HT1080 (cell line): ENCODE results near the gene AMDHD2. TPM values are rescaled to one million over a fixed set of nuclear protein-coding genes. Genes with fewer than 3 reads are reported as not detected.
"Not testable (repeated sequence)": the region's sequence is repeated elsewhere in the genome, so short reads cannot be mapped to it uniquely, and the experiment has no call there.

Experiments used
- DNase-seq: peaks from one replicate; pipeline ENCODE4 v3.0.0-alpha.2; 2015; ENCODE audit warnings: low read depth
- polyA plus RNA-seq, 2 experiments: library from polyadenylated mRNA; depleted of rRNA; stranded (reverse); fragments of >200 nt; gene quantifications; 2 replicates each; pipeline ENCODE4 v1.2.3, GENCODE V29; 2015
- total RNA-seq: library from RNA; depleted of rRNA; stranded (reverse); fragments of >200 nt; shearing (Covaris generic); gene quantifications from 2 replicates; pipeline ENCODE4 v1.2.3, GENCODE V29; 2014; rRNA removed

Gene AMDHD2, protein sequence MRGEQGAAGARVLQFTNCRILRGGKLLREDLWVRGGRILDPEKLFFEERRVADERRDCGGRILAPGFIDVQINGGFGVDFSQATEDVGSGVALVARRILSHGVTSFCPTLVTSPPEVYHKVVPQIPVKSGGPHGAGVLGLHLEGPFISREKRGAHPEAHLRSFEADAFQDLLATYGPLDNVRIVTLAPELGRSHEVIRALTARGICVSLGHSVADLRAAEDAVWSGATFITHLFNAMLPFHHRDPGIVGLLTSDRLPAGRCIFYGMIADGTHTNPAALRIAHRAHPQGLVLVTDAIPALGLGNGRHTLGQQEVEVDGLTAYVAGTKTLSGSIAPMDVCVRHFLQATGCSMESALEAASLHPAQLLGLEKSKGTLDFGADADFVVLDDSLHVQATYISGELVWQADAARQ
- total RNA-seq, result 40.4 and 44.9 TPM in 2 replicates
- polyA plus RNA-seq (2015; cell fraction: cytosol; rRNA removed), result 19.6 and 22.1 TPM in 2 replicates
- 112 and 117 TPM in 2 replicates for polyA plus RNA-seq (2015; cell fraction: nucleus; rRNA removed)

DNA sequence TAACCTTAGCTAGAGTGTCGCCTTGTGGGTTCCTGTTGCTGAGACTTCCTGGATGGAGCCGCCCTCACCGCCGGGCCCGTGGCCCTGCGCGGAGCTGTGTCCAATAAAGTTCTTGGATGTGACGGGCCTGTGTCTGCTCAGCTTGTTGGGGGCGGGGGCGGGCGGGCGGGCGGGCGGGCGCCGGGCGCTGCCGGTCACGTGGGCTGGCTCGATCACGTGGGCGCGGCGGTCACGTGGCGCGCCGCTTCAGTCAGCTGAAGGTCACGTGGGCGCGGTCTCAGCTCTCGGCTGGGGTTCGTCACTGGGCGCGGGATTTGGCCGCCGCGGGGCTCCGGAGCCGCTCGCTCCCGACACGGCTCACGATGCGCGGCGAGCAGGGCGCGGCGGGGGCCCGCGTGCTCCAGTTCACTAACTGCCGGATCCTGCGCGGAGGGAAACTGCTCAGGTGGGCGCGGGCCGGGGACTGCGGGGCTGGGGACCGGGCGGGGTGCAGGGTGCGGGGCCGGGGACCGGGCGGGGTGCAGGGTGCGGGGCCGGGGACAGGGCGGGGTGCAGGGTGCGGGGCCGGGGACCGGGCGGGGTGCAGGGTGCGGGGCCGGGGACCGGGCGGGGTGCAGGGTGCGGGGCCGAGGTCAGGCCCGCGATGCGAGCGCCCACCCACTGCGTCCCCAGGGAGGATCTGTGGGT, at the start of gene AMDHD2:
AMDHD2 (plus strand) TSS at position 275 of the 687 bp plus-strand sequence; CDS start at position 363, 88 bp downstream.
- peak; percentile 80 for DNase-seq

DNA sequence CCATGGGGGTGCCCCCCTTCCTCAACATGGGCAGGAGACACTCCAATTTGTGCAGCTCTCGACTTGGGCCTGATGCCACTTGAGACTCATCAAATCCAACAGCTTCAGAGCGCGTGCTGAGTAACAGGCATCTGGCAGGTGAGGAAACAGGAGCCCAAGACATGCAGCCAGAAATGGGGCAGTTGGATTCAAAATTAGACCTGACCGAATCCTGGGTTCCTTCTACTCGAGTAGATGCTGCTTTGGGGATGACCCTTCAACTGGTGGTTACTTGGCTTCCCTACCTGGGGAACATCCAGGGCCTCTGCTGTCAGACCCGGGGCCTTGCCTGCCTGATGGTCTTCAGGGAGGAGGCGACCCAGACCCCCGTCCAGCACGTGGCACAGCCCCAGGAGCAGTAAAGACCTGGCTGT, 49.6 kb upstream of the AMDHD2 start:
- DNase-seq, result no peak

DNA sequence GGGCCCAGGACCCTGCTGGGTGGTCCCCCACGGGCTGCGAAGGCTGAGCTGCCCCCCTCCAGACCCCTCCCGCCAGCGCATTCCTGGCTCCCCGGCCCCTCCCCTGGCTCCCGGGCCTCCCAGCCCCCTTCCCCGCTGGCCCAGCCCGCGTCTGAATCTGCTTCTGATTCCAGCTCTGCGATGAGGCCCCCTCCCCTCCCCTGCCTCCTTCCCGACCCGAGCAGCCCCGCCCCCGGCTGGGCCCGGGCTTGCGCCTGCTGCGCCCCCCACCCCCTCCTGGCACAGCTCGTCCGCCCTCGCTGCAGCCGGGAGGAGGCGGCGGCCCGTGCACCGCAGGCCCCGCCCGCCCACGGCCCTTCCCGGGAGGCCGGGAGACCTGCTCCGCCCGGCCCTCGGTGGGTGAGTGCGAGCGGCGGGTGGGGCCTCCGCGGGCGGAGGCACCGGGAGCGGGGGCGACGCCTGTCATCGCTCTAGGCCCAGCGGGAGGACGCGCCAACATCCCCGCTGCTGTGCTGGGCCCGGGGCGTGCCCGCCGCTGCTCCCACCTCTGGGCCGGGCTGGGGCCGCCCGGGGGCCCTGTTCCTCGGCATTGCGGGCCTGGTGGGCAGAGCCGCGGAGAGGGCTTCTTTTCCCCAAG, 49.0 kb upstream of the AMDHD2 start, which contains the start of gene NTN3:
NTN3 (plus strand) TSS at position 282 of the 637 bp plus-strand sequence. CDS start 405 bp downstream, outside the sequence.
- no peak for DNase-seq

DNA sequence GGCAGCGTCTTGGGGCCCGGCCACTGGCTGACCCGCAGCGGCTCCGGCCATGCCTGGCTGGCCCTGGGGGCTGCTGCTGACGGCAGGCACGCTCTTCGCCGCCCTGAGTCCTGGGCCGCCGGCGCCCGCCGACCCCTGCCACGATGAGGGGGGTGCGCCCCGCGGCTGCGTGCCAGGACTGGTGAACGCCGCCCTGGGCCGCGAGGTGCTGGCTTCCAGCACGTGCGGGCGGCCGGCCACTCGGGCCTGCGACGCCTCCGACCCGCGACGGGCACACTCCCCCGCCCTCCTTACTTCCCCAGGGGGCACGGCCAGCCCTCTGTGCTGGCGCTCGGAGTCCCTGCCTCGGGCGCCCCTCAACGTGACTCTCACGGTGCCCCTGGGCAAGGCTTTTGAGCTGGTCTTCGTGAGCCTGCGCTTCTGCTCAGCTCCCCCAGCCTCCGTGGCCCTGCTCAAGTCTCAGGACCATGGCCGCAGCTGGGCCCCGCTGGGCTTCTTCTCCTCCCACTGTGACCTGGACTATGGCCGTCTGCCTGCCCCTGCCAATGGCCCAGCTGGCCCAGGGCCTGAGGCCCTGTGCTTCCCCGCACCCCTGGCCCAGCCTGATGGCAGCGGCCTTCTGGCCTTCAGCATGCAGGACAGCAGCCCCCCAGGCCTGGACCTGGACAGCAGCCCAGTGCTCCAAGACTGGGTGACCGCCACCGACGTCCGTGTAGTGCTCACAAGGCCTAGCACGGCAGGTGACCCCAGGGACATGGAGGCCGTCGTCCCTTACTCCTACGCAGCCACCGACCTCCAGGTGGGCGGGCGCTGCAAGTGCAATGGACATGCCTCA, 48.3 kb upstream of the AMDHD2 start:
- DNase-seq, result no peak

DNA sequence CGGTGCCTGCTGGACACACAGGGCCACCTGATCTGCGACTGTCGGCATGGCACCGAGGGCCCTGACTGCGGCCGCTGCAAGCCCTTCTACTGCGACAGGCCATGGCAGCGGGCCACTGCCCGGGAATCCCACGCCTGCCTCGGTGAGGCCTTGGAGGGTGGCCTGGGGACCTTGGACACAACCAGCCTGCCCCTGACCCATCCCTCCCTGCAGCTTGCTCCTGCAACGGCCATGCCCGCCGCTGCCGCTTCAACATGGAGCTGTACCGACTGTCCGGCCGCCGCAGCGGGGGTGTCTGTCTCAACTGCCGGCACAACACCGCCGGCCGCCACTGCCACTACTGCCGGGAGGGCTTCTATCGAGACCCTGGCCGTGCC, 47.7 kb upstream of the AMDHD2 start:
- no peak for DNase-seq

DNA sequence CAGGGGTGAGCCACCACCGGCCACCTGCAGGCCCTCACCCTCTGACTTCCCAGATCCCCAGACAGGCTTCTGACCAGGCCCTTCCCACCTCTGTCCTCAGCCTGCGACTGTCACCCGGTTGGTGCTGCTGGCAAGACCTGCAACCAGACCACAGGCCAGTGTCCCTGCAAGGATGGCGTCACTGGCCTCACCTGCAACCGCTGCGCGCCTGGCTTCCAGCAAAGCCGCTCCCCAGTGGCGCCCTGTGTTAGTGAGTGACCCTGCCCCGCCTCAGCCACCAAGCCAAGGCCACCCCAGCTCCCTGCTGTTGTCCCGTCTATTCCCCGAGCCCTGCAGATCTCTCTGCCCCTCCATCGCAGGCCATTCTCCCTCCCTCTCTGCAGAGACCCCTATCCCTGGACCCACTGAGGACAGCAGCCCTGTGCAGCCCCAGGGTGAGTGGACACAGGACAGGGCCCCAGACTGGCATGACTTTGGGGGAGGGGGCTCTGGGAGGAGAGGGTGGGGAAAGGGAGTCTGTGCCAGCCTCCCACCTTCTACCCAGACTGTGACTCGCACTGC, 47.2 kb upstream of the AMDHD2 start:
- DNase-seq, result no peak

DNA sequence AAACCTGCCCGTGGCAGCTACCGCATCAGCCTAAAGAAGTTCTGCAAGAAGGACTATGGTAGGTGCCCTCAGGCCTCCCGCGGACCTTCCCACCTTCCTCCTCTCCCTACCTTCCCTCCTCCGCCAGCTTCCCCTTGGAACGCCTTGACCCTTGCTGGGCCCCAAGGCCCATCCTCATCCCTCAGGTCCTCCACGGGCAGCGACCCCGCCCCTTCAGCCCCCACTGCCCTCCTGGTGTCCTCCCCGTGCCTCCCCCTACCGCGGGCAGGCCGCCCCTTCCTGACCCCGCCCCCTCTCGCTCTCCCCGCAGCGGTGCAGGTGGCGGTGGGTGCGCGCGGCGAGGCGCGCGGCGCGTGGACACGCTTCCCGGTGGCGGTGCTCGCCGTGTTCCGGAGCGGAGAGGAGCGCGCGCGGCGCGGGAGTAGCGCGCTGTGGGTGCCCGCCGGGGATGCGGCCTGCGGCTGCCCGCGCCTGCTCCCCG, 46.7 kb upstream of the AMDHD2 start:
- DNase-seq, result no peak

DNA sequence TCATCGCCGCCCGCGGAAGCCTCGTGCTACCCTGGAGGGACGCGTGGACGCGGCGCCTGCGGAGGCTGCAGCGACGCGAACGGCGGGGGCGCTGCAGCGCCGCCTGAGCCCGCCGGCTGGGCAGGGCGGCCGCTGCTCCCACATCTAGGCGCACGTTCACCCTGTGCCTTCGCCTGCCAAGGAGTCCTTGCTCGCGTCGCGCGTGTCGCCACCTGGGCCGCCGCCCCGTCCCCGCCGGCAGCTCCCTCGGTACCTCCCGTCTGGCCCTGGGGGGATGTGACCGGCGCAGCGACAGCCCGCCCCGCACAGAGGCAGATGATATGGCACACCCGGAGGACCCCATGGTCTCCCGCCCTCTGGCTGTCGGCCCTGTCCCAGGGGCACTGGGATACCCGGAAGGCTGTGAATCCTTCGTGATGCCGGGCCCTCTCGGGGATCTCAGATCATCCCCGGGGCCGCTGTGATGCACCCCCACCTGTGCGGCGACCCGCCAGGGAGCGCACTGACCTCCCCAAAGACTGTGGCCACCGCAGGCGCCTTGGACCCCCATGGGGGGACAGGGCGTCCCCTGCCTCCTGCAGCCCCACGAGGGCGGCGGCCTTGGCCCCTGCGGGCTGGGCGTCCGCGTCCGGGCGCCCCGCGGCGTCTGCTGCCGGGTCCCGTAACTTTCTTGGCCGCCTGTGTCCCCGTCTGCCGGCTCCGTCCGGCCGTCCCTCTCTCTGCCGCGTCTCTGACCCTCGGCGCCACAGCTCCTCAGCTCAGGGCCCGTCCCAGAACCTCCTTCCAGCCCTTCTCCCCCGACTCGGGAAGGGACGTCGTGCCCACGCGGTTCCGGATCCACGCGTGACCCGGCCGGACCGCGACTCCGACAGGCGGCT, 45.9 kb upstream of the AMDHD2 start:
- no peak for DNase-seq

DNA sequence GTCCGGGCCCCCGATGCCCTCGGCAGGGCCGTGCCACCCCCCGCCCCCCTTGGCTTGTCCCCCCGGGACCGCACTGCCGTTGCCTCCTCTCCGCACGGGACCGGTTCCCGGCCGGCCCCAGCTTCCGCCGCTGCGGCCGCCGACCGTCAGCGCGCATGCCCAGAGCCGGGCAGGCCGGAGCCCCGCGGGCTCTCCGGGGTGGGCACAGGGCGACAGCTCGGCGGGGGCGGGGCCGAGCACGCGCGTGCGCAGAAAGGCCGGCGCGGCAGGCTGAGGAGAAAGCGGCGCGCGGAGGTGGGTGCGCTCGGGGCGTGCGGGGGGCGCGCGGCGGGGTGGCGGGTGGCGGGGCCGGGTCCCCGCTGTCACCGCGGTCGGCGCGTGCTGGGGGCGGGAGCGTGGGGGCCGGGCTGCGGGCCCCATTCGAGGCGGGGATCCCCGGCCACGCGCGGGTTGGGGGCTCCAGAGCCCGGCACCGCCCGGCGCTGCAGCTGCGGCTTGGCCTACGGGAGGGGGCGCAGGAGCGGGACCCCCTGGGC, 45.2 kb upstream of the AMDHD2 start, which contains the start of gene TBC1D24:
TBC1D24 (plus strand) TSS at position 251 of the 536 bp plus-strand sequence. CDS start 21,022 bp downstream, outside the sequence.
- peak; percentile 75 for DNase-seq

DNA sequence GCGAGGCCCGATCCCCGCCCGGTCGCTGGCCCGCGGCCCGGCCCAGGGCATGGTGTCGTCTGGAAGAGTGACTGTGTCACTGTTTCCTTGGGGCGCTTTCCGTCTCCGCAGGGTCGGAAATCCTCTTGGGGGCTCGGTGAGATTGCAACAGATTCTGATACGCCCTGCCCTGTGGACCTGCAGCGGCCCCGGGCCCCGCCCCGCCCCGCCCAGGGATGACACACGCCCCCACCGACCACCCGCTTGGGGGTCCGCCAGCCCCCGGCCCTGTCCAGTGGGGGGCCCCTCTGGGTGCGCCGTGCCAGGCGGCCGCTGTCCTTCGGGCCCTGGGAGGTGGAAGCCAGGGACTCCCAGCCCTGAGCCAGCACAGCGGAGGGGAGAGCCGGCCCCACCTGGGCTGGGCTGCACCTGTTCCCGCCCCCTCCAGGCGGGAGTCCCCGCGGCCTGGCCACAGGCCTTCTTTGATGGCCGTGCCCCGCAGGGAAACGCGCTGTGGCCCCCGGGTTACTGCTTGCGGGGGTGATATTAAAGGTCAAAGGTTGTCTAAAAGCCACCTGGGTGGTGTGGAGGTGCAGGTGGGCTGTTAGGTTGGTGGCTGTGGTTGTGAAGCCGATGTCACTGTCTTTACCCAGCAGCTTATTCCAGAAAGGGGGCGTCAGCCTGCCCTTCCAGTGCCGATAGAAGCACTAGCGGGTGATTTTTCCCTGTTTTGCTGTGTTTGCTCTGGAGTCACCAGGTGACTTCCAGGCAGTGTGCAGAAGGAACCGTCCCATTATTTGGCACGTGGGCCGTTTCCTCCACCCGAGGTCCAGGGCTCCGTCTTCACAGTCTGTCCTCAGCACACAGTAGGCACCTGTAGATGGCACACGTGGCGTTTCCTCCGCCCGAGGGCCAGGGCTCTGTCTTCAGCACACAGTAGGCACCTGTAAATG, 44.5 kb upstream of the AMDHD2 start:
- DNase-seq, result no peak

DNA sequence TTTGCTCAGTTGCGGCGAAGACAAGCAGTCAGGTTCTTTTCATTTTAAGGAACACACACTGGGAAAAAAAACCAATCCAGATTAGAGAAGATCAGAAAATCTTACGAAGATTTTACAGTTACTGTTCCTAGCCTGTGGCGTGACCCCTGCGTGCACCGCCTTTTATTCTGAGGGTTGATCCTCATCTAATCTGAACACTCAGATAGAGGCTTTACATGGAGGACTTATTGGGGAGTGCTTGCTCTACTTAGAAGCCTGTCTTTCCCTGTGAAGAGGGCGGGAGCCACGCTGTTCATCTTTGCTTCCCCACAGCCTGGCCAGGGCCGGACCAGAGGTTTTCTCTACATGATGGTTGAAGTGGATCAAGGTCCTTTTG, 43.8 kb upstream of the AMDHD2 start:
- no peak for DNase-seq

DNA sequence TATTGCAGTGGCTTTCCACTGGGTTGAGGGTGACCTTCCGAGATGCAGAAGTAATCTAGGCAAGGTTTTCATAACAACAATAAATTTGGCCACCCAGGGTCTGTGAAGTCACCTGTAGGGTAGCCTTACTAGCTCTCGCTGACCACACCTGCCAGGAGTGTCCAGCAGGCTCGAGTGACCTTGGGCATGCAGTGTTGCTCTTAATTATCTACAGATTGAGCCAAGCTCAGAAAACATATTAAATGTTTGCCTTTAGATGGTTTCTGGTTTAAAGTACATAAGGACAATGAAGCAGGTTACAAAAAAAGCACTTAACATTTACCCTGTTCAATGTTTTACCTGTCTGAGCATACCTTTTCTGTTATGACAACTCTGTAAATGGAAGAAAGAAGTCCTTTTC, 43.4 kb upstream of the AMDHD2 start:
- DNase-seq, result no peak

DNA sequence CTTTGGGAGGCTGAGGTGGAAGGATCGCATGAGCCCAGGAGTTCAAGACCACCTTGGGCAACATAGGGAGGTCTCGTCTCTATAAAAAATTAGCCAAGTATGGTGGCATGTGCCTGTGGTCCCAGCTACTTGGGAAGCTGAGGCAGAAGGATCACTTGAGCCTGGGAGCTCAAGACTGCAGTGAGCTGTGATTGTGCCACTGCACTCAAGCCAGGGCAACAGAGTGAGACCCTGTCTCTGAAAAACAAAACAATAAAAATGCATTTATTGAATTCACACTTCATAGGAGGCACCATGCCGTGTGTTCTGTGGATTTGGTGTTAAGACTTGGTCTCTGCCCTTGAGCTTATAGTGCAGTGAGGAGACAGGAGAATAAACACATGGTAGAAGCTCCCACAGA, 42.8 kb upstream of the AMDHD2 start:
- DNase-seq, result no peak

DNA sequence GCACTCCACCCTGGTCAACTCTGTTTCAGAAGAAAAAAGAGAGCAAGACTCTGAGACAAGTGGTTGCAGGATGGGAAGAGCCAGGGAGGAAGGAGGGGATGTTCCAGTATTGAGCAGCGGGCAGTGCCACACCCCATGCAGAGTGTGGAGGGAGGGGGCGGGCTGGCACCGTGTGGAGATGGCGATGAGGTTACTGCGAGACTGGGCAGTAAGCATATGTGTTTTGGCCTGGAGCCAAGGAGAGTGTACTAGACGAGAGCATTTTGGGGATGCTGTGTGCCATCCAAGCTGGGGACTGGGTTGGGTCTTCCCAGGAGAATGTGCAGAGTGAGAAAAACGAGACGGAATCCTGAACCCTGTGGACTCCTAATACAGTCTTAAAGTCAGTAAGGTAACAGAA, 41.9 kb upstream of the AMDHD2 start:
- no peak for DNase-seq

DNA sequence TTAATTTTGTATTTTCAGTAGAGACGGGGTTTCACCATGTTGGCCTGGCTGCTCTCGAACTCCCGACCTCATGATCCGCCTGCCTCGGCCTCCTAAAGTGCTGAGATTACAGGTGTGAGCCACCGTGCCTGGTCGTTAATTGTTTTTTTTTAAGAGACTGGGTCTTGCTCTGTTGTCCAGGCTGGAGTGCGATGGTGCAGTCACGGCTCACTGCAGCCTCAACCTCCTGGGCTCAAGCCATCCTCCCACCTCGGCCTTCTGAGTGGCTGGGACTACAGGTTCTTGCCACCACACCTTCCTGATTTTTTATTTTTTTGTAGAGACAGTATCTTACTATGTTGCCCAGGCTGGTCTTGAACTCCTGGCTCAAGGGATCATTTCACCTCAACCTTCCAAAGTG, 40.2 kb upstream of the AMDHD2 start:
- not testable (repeated sequence) for DNase-seq

DNA sequence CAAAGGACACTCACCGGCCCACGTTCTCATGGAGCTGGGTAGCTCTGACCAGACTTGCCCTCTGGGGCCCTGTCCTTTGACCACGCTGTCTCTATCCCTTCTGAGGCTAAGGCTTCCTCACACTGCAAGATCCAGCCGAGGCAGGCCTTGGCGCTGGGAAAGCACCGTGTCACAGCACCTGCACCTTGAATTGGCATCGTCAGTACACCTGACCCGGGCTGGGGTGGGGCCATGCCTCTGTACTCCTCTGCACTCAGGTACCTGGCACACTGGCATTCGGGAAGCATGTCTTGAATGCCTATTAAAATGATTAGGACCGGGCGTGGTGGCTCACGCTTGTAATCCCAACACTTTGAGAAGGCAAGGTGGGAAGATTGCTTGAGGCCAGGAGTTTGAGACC, 39.2 kb upstream of the AMDHD2 start:
- no peak for DNase-seq

DNA sequence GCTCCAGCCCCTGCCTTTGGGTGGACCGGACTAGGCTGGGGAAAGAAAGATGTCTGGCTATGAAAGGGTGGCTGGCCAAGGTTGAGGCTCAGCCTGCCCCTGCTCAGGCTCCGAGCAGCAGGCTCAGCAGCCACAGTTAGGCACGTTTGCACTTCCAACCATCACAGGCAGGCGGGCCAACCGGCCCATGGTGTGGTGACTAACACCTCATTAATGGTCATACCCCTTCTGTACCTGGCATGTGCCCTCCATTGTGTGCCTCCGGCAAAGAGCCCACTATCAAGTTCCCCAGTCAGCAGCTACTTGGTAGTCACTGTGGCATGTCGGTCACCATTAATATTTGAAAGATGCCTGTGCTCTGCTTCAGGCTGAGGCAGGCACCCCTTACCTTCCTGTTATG, 38.5 kb upstream of the AMDHD2 start:
- DNase-seq, result no peak

DNA sequence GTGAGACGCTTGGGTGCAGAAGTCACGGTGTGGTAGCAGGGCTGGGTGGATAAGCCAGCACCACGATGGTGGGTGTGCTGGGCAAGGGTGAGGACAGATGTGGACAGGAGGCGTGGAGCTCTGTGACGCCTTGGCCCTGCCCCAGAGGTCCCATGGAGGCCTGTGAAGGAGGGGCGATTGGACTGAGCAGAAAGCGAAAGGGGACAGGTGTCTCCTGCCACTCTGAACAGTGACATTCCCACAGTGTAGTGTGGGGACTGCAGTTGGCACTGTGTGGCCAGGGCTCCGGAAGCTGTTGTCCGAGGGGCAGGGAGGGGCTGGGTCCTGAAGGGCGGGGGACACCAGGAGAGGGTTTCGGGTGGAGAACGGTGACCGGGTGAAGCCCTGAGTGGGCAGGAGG, 37.9 kb upstream of the AMDHD2 start:
- DNase-seq, result no peak
